ENCODE measurements around the gene SAMMSON. TPM values are rescaled to one million over a fixed set of nuclear protein-coding genes. Genes with fewer than 3 reads are reported as not detected.

SAMMSON gene
- total and polyA plus RNA-seq, 4 donors: not detected

GRCh38 chr3:70097084-70097483 lies 97.6 kb downstream of the SAMMSON start:
- no peaks in the 10 kb centered on the region for H3K4me1 ChIP-seq (ENCODE audit: control insufficient read depth in 4 of 4, insufficient read depth in 4 of 4, low read length in 3 of 4)
- WGBS: 95% methylated on average over 1 of the region's 1 CpG
- H3K36me3 ChIP-seq (ENCODE audit: control insufficient read depth in 4 of 4, insufficient read depth in 3 of 4, low read depth in 1 of 4, low read length in 3 of 4): no peaks in the 10 kb centered on the region
- H3K27me3 ChIP-seq (ENCODE audit: control insufficient read depth in 4 of 4, insufficient read depth in 4 of 4, low read length in 3 of 4): no peaks in the 10 kb centered on the region
- no peak for DNase-seq (ENCODE audit: low spot score)
- TF ChIP-seq CTCF (IDR thresholded peaks at IDR 0.05; ENCODE audit: low read depth, low read length, missing input control) (no peak), JUND (IDR thresholded peaks at IDR 0.05) (no peak), MAX (IDR thresholded peaks at IDR 0.05) (no peak), FOXA1 (IDR thresholded peaks at IDR 0.05) (no peak), RXRA (IDR thresholded peaks at IDR 0.05) (no peak), TAF1 (conservative IDR thresholded peaks at IDR 0.05) (no peak), NR2F2 (IDR thresholded peaks at IDR 0.05) (no peak), REST (IDR thresholded peaks at IDR 0.05) (no peak), FOXA2 (IDR thresholded peaks at IDR 0.05) (no peak), GABPA (IDR thresholded peaks at IDR 0.05 in 1 of 2, conservative IDR thresholded peaks at IDR 0.05 in 1 of 2) (no peak), YY1 (IDR thresholded peaks at IDR 0.05) (no peak), ZBTB33 (IDR thresholded peaks at IDR 0.05) (no peak), RAD21 (IDR thresholded peaks at IDR 0.05) (no peak), HNF4G (IDR thresholded peaks at IDR 0.05) (no peak), SP1 (IDR thresholded peaks at IDR 0.05) (no peak), ATF3 (IDR thresholded peaks at IDR 0.05) (no peak), HNF4A (conservative IDR thresholded peaks at IDR 0.05) (no peak), EGR1 (IDR thresholded peaks at IDR 0.05; ENCODE audit: low read depth in 2 of 2) (no peak)
- H3K4me3 ChIP-seq (ENCODE audit: low read depth in 1 of 3, low read length in 3 of 3): no peak overlapping the region
- H3K9ac ChIP-seq (ENCODE audit: low read depth in 1 of 2, low read length in 2 of 2): no peak overlapping the region
- no peak overlapping the region for H3K27ac ChIP-seq (ENCODE audit: low read depth in 1 of 2, low read length in 2 of 2)
- H3K9me3 ChIP-seq (ENCODE audit: control insufficient read depth in 4 of 4, low read length in 3 of 4): no peaks in the 10 kb centered on the region

All from liver (tissue), 9 donors.